ENCODE results near the gene JAG1.

The JAG1 gene

GRCh38 chr20:10665027-10665561 is 8.7 kb downstream of the JAG1 start:
- DNase-seq (ENCODE audit: extremely low read depth, low read depth) = no peak
- TF ChIP-seq CTCF (IDR thresholded peaks at IDR 0.05; ENCODE audit: low read depth, low read length, missing control alignments) = no peak
- no peak overlapping the region for H3K4me3 ChIP-seq (replicated peaks; ENCODE audit: low read depth, low read length)

GRCh38 chr20:10663756-10664155 is 10.0 kb downstream of the JAG1 start:
- no peak overlapping the region for H3K4me3 ChIP-seq (replicated peaks; ENCODE audit: low read depth, low read length)
- DNase-seq (ENCODE audit: extremely low read depth, low read depth) = no peak
- TF ChIP-seq CTCF (IDR thresholded peaks at IDR 0.05; ENCODE audit: low read depth, low read length, missing control alignments) = no peak

GRCh38 chr20:10662661-10663458 is 10.9 kb downstream of the JAG1 start:
- DNase-seq (ENCODE audit: extremely low read depth, low read depth) = no peak
- TF ChIP-seq CTCF (IDR thresholded peaks at IDR 0.05; ENCODE audit: low read depth, low read length, missing control alignments) = no peak
- no peak overlapping the region for H3K4me3 ChIP-seq (replicated peaks; ENCODE audit: low read depth, low read length)

GRCh38 chr20:10662151-10662550 is 11.6 kb downstream of the JAG1 start:
- no peak overlapping the region for H3K4me3 ChIP-seq (replicated peaks; ENCODE audit: low read depth, low read length)
- TF ChIP-seq CTCF (IDR thresholded peaks at IDR 0.05; ENCODE audit: low read depth, low read length, missing control alignments) = no peak
- no peak for DNase-seq (ENCODE audit: extremely low read depth, low read depth)

GRCh38 chr20:10661261-10661660 is 12.5 kb downstream of the JAG1 start:
- no peak for DNase-seq (ENCODE audit: extremely low read depth, low read depth)
- H3K4me3 ChIP-seq (replicated peaks; ENCODE audit: low read depth, low read length) = no peak overlapping the region
- TF ChIP-seq CTCF (IDR thresholded peaks at IDR 0.05; ENCODE audit: low read depth, low read length, missing control alignments) = no peak

GRCh38 chr20:10660661-10661060 is 13.1 kb downstream of the JAG1 start:
- no peak for TF ChIP-seq CTCF (IDR thresholded peaks at IDR 0.05; ENCODE audit: low read depth, low read length, missing control alignments)
- no peak for DNase-seq (ENCODE audit: extremely low read depth, low read depth)

More at GRCh38 chr20:10660661-10661060, 13.1 kb downstream of the JAG1 start:
- H3K4me3 ChIP-seq (replicated peaks; ENCODE audit: low read depth, low read length) = no peak overlapping the region
